Inflammatory macrophage (primary cell): ENCODE measurements around the gene ADK.

Experiments used
- DNase-seq, 2 donors: peaks; one replicate each; pipeline ENCODE4 v3.0.0-alpha.2; 2020 to 2022

Gene ADK

DNA sequence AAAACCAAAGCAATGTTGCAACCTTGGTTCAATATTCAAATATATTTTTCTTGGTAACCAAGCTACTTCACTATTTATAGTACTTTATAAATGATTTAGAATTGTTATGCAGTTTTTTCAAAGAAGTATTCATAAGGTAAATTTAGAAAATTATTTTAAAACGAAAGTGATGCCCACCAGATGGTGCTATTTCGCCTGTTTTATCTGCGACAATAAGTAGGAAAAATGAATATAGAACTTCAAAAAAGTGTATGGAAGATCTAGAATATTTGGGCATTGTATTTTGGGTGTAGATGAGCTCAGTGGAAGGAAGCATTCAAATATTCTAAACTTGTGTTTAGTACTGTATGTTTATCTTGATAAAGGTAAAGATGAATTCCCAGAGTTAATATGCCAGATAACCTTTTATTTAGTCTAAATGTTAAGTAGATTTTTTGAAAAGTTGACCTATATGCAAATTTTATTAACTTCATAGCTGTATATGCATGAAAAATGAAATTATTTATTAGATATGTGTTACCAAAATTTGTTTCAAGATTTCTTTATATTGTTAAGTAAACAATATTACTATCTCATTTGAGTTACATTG, 93.2 kb downstream of the ADK start:
- peak; percentile 52 to 53 for DNase-seq

DNA sequence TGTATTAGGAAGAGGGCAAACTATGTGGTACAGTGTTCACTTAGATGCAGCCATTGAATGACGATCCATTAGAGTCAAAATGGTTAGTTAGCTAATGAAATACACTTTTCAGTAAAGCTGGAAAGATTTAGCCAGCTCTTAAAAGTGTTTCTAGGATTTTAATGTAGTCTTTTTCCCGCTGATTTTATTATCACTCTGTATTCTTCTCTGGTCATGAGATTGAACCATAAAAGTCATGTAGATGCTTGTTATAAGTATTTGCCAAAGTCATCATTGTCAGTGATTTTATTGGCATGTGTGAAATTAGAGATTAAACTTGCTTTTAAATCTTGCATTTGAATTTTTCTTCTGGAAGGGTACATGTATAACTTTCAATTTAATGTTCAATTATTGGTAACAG, 93.8 kb downstream of the ADK start:
- no peak for DNase-seq

DNA sequence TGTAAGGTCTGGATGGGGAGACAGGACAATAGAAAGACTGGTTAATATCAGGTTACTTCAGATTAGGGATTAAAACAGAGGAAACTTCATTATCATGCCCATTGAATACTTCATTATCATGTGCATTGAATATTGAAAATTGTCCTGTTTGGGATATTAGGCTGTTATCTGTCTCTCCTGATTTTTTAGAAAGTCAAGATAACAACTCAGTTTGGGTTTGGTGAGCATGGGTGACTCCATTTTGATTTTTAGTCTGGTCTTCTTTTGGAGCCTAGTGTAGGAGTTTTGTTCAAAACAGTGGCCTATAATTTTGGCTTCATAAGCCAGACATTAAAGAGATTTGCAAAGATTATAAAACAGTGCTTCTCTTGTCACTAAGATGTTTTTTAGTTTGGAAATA, 95.5 kb downstream of the ADK start:
- DNase-seq: no peak

DNA sequence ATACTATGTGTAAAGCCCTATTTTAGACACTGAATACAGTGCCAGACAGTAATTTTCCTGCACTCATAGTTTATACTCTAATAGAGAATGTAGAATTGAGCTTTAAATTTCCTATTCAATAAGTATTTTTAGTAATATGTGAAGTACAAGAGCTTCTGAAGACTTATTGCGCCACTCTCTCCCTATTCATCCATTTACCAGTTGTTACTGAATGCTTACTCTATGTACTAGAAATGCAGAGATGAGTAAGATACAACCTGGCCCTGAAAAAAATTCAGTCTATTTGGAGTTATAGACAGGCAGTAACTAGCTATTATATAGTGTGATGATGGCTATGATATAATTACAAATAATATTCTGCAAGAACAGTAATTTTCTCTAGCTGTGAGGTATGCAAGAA, 98.8 kb downstream of the ADK start:
- DNase-seq: no peak

DNA sequence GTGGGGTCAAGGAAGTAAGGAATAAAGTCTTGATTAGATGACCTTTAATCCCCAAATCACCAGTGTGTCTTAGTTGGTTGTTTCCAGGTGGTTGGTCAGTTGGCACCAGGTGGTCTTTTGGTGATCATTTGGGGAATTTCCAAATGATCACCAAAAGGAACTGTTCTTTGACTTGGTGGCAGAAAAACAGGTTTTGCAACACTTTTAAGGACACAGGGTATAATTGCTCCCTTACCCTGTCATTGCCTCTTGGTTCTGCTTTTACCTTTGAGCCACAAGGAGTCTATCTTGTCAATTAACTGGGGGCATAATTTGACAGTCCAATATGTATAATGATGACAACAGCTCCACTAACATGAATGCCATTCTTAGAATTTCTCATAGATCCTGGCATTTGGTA, 104.2 kb downstream of the ADK start:
- DNase-seq: peak; percentile 30 to 36

DNA sequence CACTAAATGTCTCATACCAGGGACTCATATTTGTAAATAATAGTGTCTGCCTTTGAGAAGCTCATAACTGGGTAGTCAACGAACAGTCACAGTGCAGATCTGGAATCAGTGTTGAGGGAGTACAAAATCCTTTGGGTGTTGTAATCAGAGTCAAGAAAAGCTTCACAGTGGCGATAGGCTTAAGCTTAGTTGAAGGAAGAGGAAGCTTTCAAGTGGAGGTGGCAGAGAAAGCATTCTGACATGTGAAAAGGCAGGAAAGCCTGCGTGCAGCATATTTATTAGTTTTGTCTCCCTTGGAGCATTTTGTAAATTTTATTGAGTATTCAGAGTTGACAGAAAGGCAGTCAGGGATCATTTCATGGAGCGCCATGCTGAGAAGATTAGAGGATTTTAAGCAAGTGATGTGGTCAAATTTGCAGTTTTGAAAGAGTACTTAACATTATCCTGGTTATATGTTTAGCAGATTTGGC, 104.9 kb downstream of the ADK start:
- peak; percentile 67 to 69 for DNase-seq

DNA sequence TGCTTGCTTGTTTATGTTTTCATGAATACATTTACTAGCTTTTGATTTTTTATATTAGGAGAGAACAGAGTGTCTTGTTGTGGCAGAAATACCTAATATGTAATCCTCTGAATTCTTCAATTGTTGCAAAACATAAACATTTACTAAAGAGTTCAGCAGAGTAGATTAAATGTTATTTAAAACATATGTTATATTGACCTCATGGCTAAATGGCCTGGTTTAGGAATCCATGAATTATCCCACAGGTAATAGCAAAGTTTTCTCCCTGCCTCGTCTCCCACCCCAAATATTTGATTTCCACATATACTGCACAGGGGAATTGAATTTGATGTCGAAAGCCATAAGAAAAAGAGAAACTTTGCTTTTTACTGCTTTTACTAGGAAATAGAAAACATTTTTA, 111.8 kb downstream of the ADK start:
- DNase-seq: no peak

DNA sequence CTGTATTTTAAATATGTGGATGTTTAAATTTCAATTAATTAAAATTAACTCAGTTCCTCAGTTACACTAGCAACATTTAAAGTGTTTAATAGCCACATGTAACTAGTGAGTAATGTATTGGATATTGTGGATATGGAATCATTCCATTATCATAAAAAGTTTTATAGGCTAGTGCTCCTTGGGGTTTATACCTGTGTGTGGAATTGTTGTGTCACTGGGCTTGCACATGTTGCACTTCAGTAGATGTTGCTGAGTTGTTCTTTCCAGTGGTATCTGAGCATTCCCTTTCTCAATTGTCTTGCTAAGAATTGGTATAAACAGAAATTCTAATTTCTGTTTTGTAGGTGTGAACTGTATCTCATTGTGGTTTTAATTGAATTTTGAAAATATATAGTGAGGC, 113.0 kb downstream of the ADK start:
- DNase-seq: no peak

DNA sequence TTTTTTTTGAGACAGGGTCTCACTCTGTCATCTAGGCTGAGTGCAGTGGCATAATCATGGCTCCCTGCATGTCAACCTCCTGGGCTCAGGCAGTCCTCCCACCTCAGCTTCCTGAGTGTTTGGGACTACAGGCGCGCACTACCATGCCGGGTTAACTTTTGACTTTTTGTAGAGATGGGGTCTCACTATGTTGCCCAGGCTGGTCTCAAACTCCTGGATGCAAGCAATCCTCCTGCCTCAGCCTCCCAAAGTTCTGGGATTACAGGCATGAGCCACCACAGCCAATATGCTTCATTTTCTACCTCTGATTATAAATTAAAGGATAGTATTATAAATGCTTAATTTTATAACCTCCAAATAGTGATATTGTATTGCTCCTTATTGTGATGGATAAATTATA, 121.3 kb downstream of the ADK start:
- DNase-seq: no peak

DNA sequence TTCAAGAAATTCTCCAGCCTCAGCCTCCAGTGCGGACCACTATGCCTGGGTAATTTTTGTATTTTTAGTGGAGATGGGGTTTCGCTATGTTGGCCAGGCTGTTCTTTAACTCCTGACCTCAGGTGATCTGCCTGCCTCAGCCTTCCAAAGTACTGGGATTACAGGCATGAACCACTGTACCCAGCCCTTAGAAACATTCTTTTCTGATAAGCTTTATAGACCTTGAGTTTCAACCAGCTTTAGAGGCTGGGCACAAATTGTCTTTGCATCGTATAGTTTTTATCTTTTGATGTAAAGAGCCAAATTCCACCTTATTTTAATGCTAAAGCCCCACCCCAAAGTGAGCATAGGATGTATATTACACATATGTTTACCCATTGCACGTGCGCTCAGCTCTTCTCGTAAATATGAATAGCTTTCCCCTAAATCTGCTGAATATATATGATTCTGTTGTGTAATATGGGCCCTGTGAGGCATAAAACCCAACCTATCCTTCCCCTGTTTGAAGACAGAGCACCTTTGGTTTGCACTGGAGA, 124.8 kb downstream of the ADK start:
- DNase-seq: no peak

DNA sequence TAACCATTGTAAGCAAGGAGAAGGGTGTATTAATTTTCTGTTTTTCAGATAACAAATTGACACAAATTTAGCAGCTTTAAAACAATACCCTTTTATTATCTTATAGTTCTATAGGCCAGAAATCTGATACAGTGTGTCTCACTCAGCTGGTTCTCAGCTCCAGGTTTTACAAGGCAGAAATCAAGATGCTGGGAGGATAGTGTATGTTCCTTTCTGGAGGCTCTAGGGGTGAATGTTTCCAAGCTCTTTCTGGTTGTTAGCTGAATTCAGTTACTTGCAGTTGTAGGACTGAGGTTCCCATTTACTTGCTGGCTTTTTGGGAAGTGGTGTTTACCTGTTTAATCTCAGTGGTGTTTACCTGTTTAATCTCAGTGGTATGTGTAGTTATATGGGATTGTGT, 125.4 kb downstream of the ADK start:
- DNase-seq: no peak

DNA sequence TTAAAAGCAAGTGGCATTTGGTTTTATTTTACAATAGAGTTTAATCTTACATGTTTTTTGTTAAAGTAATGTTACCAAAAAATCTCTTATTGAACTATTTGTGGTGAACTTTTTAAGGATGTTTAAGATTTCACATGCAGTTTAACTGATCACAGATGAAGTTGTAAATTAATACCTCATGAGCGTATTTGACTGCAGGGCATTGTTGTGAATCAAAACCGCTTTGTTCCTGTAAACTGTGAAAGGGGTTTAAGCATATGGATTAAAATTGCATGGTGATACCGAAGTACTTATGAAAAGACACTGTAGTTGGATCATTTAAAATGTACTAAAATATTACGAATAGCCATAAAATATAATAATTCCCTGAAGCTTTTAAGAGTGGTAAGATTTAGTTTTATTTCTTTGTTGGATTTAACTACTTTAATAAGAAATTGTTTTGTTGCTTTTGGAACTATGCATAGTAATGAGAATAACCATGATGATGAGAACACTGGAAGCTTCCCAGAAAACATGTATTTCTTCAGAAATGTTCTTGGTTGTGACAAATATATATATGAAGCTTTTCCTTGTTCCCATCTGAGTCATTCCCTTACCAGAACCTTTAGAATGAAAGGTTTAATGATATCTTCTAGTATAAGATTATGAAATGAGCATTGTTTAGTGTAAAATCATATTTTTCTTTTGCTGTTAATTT, 131.3 kb downstream of the ADK start:
- DNase-seq: no peak

DNA sequence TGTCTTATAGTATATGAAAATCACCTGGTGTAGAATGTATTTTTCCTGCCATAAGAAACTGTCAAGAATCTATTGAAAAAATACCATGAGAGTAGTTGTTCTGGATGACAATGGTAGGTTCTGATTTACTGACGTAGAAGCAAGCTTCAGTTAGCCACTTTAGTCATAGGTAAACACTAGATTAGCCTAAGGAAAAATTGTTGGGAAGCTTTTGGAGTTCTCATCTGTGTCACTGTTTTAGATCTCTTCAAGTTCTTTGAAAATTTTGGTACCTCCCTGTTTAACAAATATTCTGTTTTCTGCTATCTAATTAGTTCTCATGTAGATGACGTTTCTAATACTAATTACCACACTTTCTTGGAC, 131.8 kb downstream of the ADK start:
- DNase-seq: no peak

DNA sequence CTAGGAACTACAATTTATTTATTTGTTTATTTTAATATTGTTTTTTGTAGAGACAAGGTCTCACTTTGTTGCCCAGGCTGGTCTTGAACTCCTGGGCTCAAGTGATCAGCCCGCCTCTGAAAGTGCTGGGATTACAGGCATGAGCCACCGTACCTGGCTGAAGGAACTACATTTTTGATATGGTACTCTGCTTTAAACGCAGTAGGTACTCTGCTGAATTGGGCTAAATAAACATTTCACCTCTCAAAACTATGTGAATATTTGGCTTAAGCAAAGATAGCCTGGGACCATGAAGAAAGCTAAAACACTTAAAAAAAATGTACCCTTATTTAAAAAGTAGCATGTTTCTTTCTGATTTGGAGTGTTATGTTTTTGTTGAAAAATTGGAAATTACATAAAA, 138.2 kb downstream of the ADK start:
- DNase-seq: no peak

DNA sequence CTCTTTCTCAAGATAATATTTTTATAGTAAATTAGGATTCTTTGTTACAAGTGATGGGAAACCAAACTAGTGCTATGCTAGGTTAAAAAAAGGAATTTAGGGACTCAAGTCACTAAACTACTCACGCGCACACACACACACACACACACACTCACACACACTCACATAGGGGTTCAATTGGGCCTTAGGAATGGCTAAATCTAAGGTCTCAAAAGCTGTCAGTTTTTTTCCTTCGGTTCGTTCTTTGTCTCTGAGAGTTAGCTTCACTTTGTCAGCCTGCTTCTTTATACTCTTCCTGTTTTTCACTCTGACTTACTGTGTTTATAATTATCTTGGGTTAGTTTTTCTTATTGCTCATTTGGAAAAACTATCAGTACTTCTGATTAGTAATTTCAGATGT, 138.9 kb downstream of the ADK start:
- no peak for DNase-seq

DNA sequence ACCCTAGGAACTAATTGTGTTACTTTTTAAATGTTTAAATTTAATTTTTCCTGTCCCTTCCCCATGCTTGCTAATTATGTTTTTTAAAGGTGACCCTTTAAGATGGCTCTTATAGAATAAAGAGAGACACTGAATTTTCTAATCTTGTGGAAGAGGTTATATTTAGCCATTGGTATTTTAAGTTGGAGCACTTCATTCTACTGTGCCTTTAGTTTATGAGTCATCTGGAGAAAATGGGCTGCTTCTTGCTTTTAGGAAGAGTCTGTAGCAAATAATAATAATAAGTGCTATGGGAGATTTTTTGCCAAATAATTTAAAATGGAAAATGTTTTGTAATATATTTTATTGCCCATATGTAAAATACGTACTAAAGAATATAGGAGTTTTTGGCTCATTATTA, 139.7 kb downstream of the ADK start:
- no peak for DNase-seq

DNA sequence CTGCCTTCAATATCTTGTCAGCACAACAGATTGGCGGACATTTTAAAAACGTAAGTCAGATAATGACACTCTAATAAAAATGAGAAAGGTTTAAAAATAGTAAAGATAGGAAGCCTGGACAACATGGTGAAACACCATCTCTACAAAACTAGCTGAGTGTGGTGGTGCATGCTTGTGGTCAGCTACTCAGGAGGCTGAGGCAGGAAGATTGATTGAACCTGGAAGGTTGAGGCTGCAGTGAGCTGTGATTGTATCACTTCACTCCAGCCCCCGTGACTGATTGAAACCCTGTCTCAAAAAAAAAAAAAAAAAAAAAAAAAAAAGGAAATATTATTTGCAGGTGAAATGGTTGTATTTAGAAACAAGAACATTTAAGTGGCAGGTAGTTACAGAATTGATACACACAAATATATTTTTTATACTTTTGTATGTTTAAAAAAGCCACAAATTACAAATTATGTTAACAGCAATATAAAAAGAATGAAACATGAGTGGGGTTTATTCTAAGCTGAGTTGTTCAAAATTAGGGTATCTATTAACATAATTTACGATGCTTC, 141.9 kb downstream of the ADK start:
- DNase-seq: no peak

DNA sequence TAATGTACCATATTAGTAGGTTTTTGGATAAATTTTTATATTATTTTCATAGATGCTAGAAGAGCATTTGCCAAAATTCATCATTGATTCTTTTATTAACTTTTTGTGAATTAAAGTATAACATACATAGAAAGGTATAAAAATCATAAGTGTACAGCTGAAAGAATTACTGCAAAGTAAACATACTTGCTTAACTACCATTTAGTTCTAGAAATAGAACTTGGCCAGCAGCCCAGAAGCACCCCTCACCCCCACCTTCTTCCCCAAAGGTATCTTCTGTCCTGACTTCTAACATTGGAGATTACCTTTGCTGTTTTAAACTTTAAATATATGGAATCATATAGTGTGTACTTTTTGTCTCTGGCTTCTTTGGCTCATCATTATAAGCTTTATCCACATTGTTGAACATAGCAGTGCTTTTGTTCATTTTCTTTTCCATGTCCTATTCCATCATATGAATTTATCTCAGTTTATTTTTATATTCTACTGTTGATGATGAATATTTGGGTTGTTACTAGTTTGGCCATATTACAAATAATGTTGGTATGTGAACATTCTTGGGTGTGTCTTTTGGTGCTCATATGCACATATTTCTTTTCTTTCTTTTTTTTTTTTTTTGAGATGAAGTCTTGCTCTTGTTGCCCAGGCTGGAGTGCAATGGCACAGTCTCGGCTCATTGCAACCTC, 142.8 kb downstream of the ADK start:
- DNase-seq: no peak

DNA sequence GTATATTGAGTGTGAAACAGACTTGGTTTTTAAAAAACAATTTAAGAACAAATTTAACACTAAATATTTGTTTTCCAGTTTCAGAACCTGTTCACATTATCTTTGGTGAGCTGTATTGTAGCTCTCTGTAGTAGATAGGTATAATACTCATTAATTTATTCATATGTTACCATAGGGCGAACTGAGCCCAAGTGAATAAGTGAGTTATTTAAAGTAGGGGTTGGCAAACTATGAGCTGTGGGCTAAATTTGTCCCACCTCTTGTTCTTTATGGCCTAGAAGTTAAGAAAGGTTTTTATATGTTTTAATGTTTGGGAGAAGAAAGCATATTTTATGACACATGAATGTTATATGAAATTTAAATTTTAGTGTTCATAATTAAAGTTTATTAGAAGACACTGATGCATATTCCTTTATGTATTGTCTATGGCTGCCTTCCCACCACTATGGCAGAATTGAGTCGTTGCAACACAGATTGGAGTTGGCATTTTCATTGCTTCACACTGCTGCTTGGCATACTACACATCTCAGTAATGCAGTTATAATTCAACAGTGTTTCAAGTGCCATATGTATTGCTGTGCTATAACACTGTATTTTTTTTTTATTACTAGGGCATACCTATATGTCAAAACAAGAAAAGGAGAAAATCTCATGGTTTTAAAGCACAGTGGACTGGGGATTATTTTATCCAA, 146.5 kb downstream of the ADK start:
- DNase-seq: no peak

DNA sequence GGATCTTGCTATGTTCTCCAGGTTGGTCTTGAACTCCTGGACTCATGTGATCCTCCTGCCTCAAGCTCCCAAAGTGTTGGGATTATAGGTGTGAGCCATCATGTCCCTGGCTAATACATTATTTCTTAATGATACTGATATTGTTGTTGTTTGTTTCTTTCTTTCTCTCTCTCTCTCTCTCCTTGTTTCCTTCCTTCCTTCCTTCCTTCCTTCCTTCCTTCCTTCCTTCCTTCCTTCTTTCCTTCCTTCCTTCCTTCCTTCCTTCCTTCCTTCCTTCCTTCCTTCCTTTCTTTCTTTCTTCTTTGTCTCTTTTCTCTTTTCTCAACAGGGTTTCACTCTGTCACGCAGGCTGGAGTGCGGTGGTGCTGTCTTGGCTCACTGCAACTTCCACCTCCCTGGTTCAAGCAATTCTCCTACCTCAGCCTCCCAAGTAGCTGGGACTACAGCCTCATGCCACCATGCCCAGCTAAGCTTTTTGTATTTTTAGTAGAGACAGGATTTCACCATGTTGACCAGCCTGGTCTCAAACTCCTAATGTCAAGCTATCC, 149.1 kb downstream of the ADK start:
- peak in 1 of 2 donors; percentile 8 for DNase-seq

DNA sequence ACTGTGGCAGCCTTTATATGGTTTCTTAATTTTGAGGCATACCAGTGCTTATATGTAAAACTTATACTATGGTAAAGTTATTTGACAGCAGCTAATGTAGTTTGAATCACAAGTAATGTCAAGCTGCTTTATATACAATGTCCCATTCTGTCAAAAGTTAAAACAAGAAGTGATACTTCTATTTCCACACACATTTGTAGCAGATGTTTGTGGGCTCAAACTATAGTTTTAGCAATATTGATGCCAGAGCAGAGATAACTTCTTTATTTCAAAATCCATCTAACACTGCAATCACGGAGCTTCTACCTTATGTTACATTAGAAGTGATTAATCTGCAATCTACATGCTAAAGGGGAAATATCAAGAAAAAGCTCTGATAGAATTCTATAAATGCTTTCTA, 149.6 kb downstream of the ADK start:
- DNase-seq: peak; percentile 55 to 81

DNA sequence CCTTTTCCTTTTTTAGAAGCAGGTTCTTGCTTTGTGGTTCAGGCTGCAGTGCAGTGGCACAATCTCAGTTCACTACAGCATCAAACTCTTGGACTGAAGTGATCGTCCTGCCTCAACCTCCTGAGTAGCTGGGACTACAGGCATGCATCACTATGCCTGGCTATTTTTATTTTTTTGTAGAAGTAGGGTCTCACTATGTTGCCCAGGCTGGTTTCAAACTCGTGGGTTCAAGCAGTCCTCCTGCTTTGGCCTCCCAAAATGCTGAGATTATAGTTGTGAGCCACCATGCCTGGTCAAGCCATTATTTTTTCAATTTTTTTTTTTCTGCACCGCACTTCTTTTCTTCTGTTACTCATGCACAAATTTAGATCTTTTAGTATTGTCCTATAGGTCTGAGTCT, 154.7 kb downstream of the ADK start:
- DNase-seq: no peak
